Natural killer cell treated with Interleukin-12 subunit alpha and Interleukin-12 subunit beta and Interleukin-15 and Interleukin-18, amount 100 ng/mL, for 72 hours (primary cell): ENCODE results near the gene HDAC6. TPM values are rescaled to one million over a fixed set of nuclear protein-coding genes. Genes with fewer than 3 reads are reported as not detected.

ENCODE experiments used
- ATAC-seq, 2 donors: fragments of 150-1000 bp; cut with Tn5 transposase in 1 of 2; sonication (Bioruptor Pico), chemical (Tn5 transposase) in 1 of 2; 2 replicates each; pipeline ENCODE4 v1.10.0; 2021
- DNase-seq: peaks from one replicate; pipeline ENCODE4 v3.0.0; 2022; ENCODE audit warnings: low spot score
- H3K27ac Mint-ChIP-seq, 2 donors: 1 replicate in 1 of 2; 2 replicates in 1 of 2; pipeline ENCODE4 v1.8.0; 2022; ENCODE audit warnings: mixed read lengths in 2 of 2, mild to moderate bottlenecking in 1 of 2, moderate library complexity in 1 of 2
- H3K27me3 Mint-ChIP-seq, 2 donors: 1 replicate in 1 of 2; 2 replicates in 1 of 2; pipeline ENCODE4 v1.8.0; 2022; ENCODE audit warnings: mixed read lengths in 2 of 2
- H3K36me3 Mint-ChIP-seq: one replicate; pipeline ENCODE4 v1.8.0; 2022; ENCODE audit warnings: mixed read lengths
- H3K4me1 Mint-ChIP-seq, 2 donors: 1 replicate in 1 of 2; 2 replicates in 1 of 2; pipeline ENCODE4 v1.8.0; 2022; ENCODE audit warnings: low read depth in 2 of 2, mixed read lengths in 2 of 2, mild to moderate bottlenecking in 1 of 2
- H3K4me3 Mint-ChIP-seq: one replicate; pipeline ENCODE4 v1.8.0; 2022; ENCODE audit warnings: mixed read lengths
- H3K9me3 Mint-ChIP-seq: 2 replicates; pipeline ENCODE4 v1.8.0; 2022; ENCODE audit warnings: mixed read lengths
- total RNA-seq, 2 donors: library from RNA; stranded (reverse); gene quantifications; one replicate each; pipeline ENCODE4 v1.2.3, GENCODE V29; 2022

Gene HDAC6
- 10 to 100 TPM; 66.0 to 71.5 TPM for total RNA-seq

DNA sequence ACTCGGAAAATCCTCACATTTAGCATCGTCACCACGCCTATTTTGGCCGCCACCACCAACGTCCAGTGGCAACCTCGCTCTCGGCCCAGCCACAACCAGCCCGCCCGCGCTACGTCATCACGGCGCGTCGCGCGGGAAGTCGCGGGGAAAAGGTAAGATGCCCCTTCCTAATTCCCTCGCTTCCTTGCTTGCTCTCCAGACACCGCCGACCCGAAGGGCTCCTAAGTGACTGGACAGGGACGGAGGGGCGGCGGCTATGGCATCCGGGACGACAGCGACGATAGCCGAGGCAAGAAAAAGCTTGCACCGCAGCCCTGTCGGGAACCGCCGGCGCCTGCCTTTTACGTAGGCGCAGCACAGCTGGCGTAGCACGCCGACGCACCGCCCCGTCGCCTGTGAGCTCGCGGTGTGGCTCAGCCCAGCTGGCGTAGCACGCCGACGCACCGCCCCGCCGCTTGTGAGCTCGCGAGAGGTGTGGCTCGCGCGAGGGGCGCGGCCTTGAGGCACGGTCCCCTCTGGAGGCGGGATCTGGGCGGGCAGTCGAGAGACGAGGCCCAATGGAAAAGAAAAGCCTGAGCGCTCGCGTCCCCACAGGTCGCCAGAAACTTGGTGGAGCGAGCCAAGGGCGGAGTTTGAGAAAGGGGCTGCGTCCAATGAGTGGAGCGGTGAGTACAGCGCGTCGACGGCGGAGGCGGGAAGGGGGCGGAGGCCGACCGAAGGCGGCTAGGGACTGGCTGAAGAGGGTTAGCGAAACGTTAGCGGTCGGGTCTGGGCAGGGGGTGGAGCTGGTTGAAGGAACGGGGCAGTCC is at the start of gene HDAC6:
Gene HDAC6, plus strand, starts transcription at position 788 of the 809 bp plus-strand sequence. CDS start 626 bp downstream, outside the sequence.
- peaks cover 6% of the 10 kb centered on the region for H3K36me3 Mint-ChIP-seq
- peak; percentile 97 for DNase-seq
- H3K4me1 Mint-ChIP-seq, result peaks cover 15 to 25% of the 10 kb centered on the region in 2 donors
- peak; percentile 93 for ATAC-seq
- peak within 1 kb of the TSS; percentile 94 to 95 for H3K27ac Mint-ChIP-seq
- H3K27me3 Mint-ChIP-seq, result peaks cover 0 to 11% of the 10 kb centered on the region in 2 donors
- no peaks in the 10 kb centered on the region for H3K9me3 Mint-ChIP-seq
- H3K4me3 Mint-ChIP-seq, result peak within 1 kb of the TSS; percentile 96

GRCh38 chrX:48752498-48752897 is 49.4 kb upstream of the HDAC6 start:
- DNase-seq, result no peak
- H3K36me3 Mint-ChIP-seq, result no peaks in the 10 kb centered on the region
- peaks cover 0 to 6% of the 10 kb centered on the region in 2 donors for H3K27me3 Mint-ChIP-seq
- H3K9me3 Mint-ChIP-seq, result no peaks in the 10 kb centered on the region
- H3K4me1 Mint-ChIP-seq, result peaks cover 8 to 12% of the 10 kb centered on the region in 2 donors
- ATAC-seq, result no peak
- H3K4me3 Mint-ChIP-seq, result no peak overlapping the region
- H3K27ac Mint-ChIP-seq, result no peak overlapping the region

- H3K27me3 Mint-ChIP-seq, result peaks cover 0 to 6% of the 10 kb centered on the region in 2 donors
- peak overlapping the region; percentile 34 to 35 for H3K27ac Mint-ChIP-seq
- H3K4me1 Mint-ChIP-seq, result peaks cover 8 to 12% of the 10 kb centered on the region in 2 donors
- H3K36me3 Mint-ChIP-seq, result no peaks in the 10 kb centered on the region
- no peaks in the 10 kb centered on the region for H3K9me3 Mint-ChIP-seq
- no peak overlapping the region for H3K4me3 Mint-ChIP-seq
- ATAC-seq, result no peak
- DNase-seq, result no peak
These were observed 48.1 kb upstream of the HDAC6 start for GRCh38 chrX:48753708-48754228.

GRCh38 chrX:48754238-48754637 is 47.6 kb upstream of the HDAC6 start:
- no peak for DNase-seq
- ATAC-seq, result no peak
- peaks cover 0 to 6% of the 10 kb centered on the region in 2 donors for H3K27me3 Mint-ChIP-seq
- H3K27ac Mint-ChIP-seq, result no peak overlapping the region
- no peaks in the 10 kb centered on the region for H3K9me3 Mint-ChIP-seq
- H3K4me3 Mint-ChIP-seq, result no peak overlapping the region
- H3K36me3 Mint-ChIP-seq, result no peaks in the 10 kb centered on the region
- H3K4me1 Mint-ChIP-seq, result peaks cover 8 to 12% of the 10 kb centered on the region in 2 donors

- DNase-seq, result no peak
- H3K4me3 Mint-ChIP-seq, result no peak within 1 kb of the TSS
These were observed 40.0 kb upstream of the HDAC6 start, which contains the start of gene GLOD5 for GRCh38 chrX:48761674-48762471. GLOD5 (plus strand) TSS chrX:48761747; CDS start chrX:48761791, 44 bp downstream.

GRCh38 chrX:48769230-48769629 is 32.6 kb upstream of the HDAC6 start:
- Mint-ChIP-seq H3K27ac (no peak overlapping the region), H3K36me3 (no peaks in the 10 kb centered on the region), H3K9me3 (no peaks in the 10 kb centered on the region), H3K4me3 (no peak overlapping the region), H3K4me1 (no peaks in the 10 kb centered on the region), H3K27me3 (no peaks in the 10 kb centered on the region)
- no peak for DNase-seq
- no peak for ATAC-seq

More at GRCh38 chrX:48761674-48762471, 40.0 kb upstream of the HDAC6 start, which contains the start of gene GLOD5:
- Mint-ChIP-seq H3K36me3 (no peaks in the 10 kb centered on the region), H3K9me3 (no peaks in the 10 kb centered on the region), H3K27ac (no peak within 1 kb of the TSS), H3K4me1 (no peaks in the 10 kb centered on the region), H3K27me3 (peaks cover 0 to 8% of the 10 kb centered on the region in 2 donors)
- no peak for ATAC-seq

DNA sequence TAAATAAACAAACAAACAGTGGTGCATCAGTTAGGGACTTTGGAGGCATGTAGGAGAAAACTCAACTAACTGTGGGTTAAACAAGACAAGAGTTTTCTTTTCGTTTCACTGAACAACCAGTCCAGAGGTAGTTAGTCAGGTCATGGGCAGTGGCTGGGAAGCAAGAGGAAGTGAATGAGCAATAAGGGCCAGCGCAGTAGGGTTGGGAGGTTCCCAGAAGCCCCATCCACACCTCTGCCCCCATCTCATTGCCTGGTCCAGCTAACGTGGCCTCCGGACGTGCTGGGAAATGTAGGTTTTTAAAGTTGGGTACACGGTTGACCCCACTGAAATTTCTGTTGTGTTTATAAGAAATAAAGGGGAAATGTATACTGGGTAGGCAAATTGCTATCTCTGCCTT is 31.6 kb upstream of the HDAC6 start:
- H3K27ac Mint-ChIP-seq, result no peak overlapping the region
- H3K27me3 Mint-ChIP-seq, result no peaks in the 10 kb centered on the region
- H3K4me3 Mint-ChIP-seq, result no peak overlapping the region
- H3K36me3 Mint-ChIP-seq, result no peaks in the 10 kb centered on the region
- no peaks in the 10 kb centered on the region for H3K9me3 Mint-ChIP-seq
- DNase-seq, result no peak
- no peaks in the 10 kb centered on the region for H3K4me1 Mint-ChIP-seq
- ATAC-seq, result no peak

GRCh38 chrX:48772602-48773001 is 29.3 kb upstream of the HDAC6 start:
- Mint-ChIP-seq H3K4me3 (no peak overlapping the region), H3K9me3 (no peaks in the 10 kb centered on the region), H3K4me1 (no peaks in the 10 kb centered on the region), H3K27me3 (peaks cover 11 to 13% of the 10 kb centered on the region in 2 donors), H3K36me3 (no peaks in the 10 kb centered on the region), H3K27ac (no peak overlapping the region)
- DNase-seq, result no peak
- no peak for ATAC-seq

GRCh38 chrX:48776818-48777439 is 24.9 kb upstream of the HDAC6 start:
- ATAC-seq (no peak), DNase-seq (no peak)
- Mint-ChIP-seq H3K9me3 (no peaks in the 10 kb centered on the region), H3K36me3 (no peaks in the 10 kb centered on the region), H3K27ac (no peak overlapping the region), H3K4me3 (no peak overlapping the region), H3K4me1 (no peaks in the 10 kb centered on the region), H3K27me3 (peaks cover 11 to 15% of the 10 kb centered on the region in 2 donors)

GRCh38 chrX:48779399-48779798 is 22.5 kb upstream of the HDAC6 start:
- peaks cover 11 to 15% of the 10 kb centered on the region in 2 donors for H3K27me3 Mint-ChIP-seq
- DNase-seq (no peak), ATAC-seq (no peak)
- H3K36me3 Mint-ChIP-seq, result no peaks in the 10 kb centered on the region
- no peaks in the 10 kb centered on the region for H3K4me1 Mint-ChIP-seq
- H3K27ac Mint-ChIP-seq, result no peak overlapping the region
- H3K9me3 Mint-ChIP-seq, result no peaks in the 10 kb centered on the region
- H3K4me3 Mint-ChIP-seq, result no peak overlapping the region

GRCh38 chrX:48781705-48782104 is 20.2 kb upstream of the HDAC6 start:
- H3K27me3 Mint-ChIP-seq, result peaks cover 10 to 17% of the 10 kb centered on the region in 2 donors
- no peaks in the 10 kb centered on the region for H3K9me3 Mint-ChIP-seq
- H3K27ac Mint-ChIP-seq, result no peak overlapping the region
- ATAC-seq, result no peak
- DNase-seq, result no peak
- no peak overlapping the region for H3K4me3 Mint-ChIP-seq
- H3K36me3 Mint-ChIP-seq, result no peaks in the 10 kb centered on the region
- no peaks in the 10 kb centered on the region for H3K4me1 Mint-ChIP-seq

GRCh38 chrX:48782216-48782615 is 19.7 kb upstream of the HDAC6 start:
- ATAC-seq (no peak), DNase-seq (no peak)
- no peaks in the 10 kb centered on the region for H3K36me3 Mint-ChIP-seq
- H3K27ac Mint-ChIP-seq, result no peak overlapping the region
- H3K4me3 Mint-ChIP-seq, result no peak overlapping the region
- no peaks in the 10 kb centered on the region for H3K4me1 Mint-ChIP-seq
- peaks cover 10 to 17% of the 10 kb centered on the region in 2 donors for H3K27me3 Mint-ChIP-seq
- no peaks in the 10 kb centered on the region for H3K9me3 Mint-ChIP-seq

- peaks cover 12 to 16% of the 10 kb centered on the region in 2 donors for H3K27me3 Mint-ChIP-seq
- no peaks in the 10 kb centered on the region for H3K36me3 Mint-ChIP-seq
- DNase-seq (no peak), ATAC-seq (no peak)
- H3K4me1 Mint-ChIP-seq, result no peaks in the 10 kb centered on the region
- H3K27ac Mint-ChIP-seq, result no peak overlapping the region
- H3K9me3 Mint-ChIP-seq, result no peaks in the 10 kb centered on the region
- H3K4me3 Mint-ChIP-seq, result no peak overlapping the region
These were observed 19.1 kb upstream of the HDAC6 start for GRCh38 chrX:48782795-48783194.
